Erythroblast (primary cell): ENCODE data around the gene DNAJB1.

ENCODE experiments used
- GATA1 ChIP-seq: IDR thresholded peaks from 2 replicates; pipeline ENCODE4 v1.6.1; 2011; ENCODE audit warnings: low read depth, mild to moderate bottlenecking, control low read depth, low read length, moderate library complexity
- POLR2A ChIP-seq: IDR thresholded peaks from 2 replicates; pipeline ENCODE4 v1.6.1; 2011; ENCODE audit warnings: mild to moderate bottlenecking, low read length

DNA sequence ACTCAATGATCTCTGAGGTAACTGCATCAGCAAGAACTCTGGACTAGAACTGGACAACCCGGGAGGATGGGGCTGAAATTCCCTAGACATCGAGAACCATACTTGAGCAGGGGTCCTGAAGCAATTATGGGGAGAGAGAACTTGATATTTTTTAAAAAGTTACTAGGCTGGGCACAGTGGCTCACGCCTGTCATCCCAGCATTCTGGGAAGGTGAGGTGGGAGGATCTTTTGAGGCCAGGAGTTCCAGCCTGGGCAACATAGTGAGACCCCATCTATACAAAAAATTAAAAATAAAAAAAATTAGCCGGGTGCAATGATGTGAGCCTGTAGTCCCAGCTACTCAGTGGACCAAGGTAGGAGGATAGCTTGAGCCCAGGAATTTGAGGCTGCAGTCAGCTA is 2.3 kb upstream of the DNAJB1 start:
- TF ChIP-seq POLR2A (no peak), GATA1 (no peak)
